Keratinocyte (primary cell): ENCODE data around the gene RAMAC. TPM values are rescaled to one million over a fixed set of nuclear protein-coding genes. Genes with fewer than 3 reads are reported as not detected.

Experiments
- DNase-seq: peaks from one replicate; pipeline ENCODE4 v3.0.0-alpha.2; 2011; ENCODE audit warnings: low read depth, missing footprints, low spot score
- FAIRE-seq: peaks from 2 replicates; lab custom pipeline; 2011; peaks lifted over from hg19 to GRCh38; lab: Jason Lieb, UNC
- H2AFZ ChIP-seq: 2 replicates; pipeline ENCODE4 v1.6.0; 2012; ENCODE audit warnings: low read length, control low read depth, inconsistent platforms; ENCODE audit not compliant: control insufficient read depth
- H3K27ac ChIP-seq: 2 replicates; pipeline ENCODE4 v1.5.1; 2011; ENCODE audit warnings: low read length; ENCODE audit not compliant: control insufficient read depth, insufficient read depth
- H3K27me3 ChIP-seq: 3 replicates; pipeline ENCODE4 v1.6.0; 2011; ENCODE audit warnings: low read length; ENCODE audit not compliant: control insufficient read depth, insufficient read depth; ENCODE audit errors: extremely low read depth
- H3K36me3 ChIP-seq, 2 experiments: 2 replicates in 1 of 2; 3 replicates in 1 of 2; pipeline ENCODE4 v1.5.1; 2011; ENCODE audit warnings: low read length in 2 of 2, mild to moderate bottlenecking in 1 of 2; ENCODE audit not compliant: control insufficient read depth in 2 of 2, insufficient read depth in 2 of 2; ENCODE audit errors: extremely low read depth in 1 of 2
- H3K4me1 ChIP-seq: 3 replicates; pipeline ENCODE4 v1.5.1; 2011; ENCODE audit warnings: low read length; ENCODE audit not compliant: control insufficient read depth, insufficient read depth; ENCODE audit errors: extremely low read depth
- H3K4me2 ChIP-seq: 3 replicates; pipeline ENCODE4 v1.6.0; 2011; ENCODE audit warnings: low read depth, low read length; ENCODE audit not compliant: control insufficient read depth, insufficient read depth; ENCODE audit errors: extremely low read depth
- H3K4me3 ChIP-seq, 3 experiments: fragments of 200-600 bp in 1 of 3; sonication (generic) in 1 of 3; 2 replicates in 2 of 3; 3 replicates in 1 of 3; pipeline ENCODE4 v1.5.1; 2011 to 2016; ENCODE audit warnings: low read length in 3 of 3, mild to moderate bottlenecking in 3 of 3, control low read depth in 2 of 3, inconsistent platforms in 1 of 3, low read depth in 1 of 3, mixed read lengths in 1 of 3, mixed run types in 1 of 3, moderate library complexity in 1 of 3; ENCODE audit not compliant: control insufficient read depth in 2 of 3, insufficient read depth in 2 of 3; ENCODE audit errors: extremely low read depth in 1 of 3
- H3K79me2 ChIP-seq: 2 replicates; pipeline ENCODE4 v1.6.0; 2012; ENCODE audit warnings: low read length; ENCODE audit not compliant: control insufficient read depth, insufficient read depth
- H3K9ac ChIP-seq: 3 replicates; pipeline ENCODE4 v1.6.0; 2011; ENCODE audit warnings: low read length; ENCODE audit not compliant: control insufficient read depth, insufficient read depth; ENCODE audit errors: extremely low read depth
- H3K9me1 ChIP-seq: 3 replicates; pipeline ENCODE4 v1.6.0; 2011; ENCODE audit warnings: low read length; ENCODE audit not compliant: control insufficient read depth, insufficient read depth; ENCODE audit errors: extremely low read depth
- H3K9me3 ChIP-seq: 2 replicates; pipeline ENCODE4 v1.5.1; 2012; ENCODE audit warnings: low read depth, low read length; ENCODE audit not compliant: control insufficient read depth
- H4K20me1 ChIP-seq: 3 replicates; pipeline ENCODE4 v1.6.0; 2011; ENCODE audit warnings: low read length; ENCODE audit not compliant: control insufficient read depth, insufficient read depth; ENCODE audit errors: extremely low read depth
- EZH2 ChIP-seq: IDR thresholded peaks from one replicate; pipeline ENCODE4 v1.6.1; 2012; ENCODE audit warnings: inconsistent platforms, mild to moderate bottlenecking, low read length, moderate library complexity
- dilution Hi-C: fragments of 300-500 bp; cut with MboI; formaldehyde crosslinking; loops from one replicate; pipeline ENCODE4 v1.7.0; 2020; ENCODE audit warnings: low sequenced_read_pairs; ENCODE audit not compliant: extremely low pct_ligation_motif_present
- polyA minus RNA-seq, 3 experiments: library from RNA; depleted of rRNA, polyadenylated mRNA; stranded (reverse); fragments of >200 nt; gene quantifications; 1 replicate in 1 of 3; 2 replicates in 1 of 3; 3 replicates in 1 of 3; pipeline ENCODE4 v1.2.3, GENCODE V29; 2011
- polyA plus RNA-seq, 5 experiments: library from polyadenylated mRNA; depleted of rRNA in 3 of 5; stranded (reverse) in 3 of 5; stranded (forward) in 1 of 5; unstranded in 1 of 5; fragments of >200 nt; gene quantifications; 1 replicate in 1 of 5; 2 replicates in 3 of 5; 3 replicates in 1 of 5; pipeline versions ENCODE4 v1.2.1 to v1.2.3, GENCODE V29; 2011 to 2012; ENCODE audit warnings: missing spikeins in 2 of 5, low read depth in 1 of 5, low replicate concordance in 1 of 5
- TF ChIP-seq, protein P1 (sequence below), 3 experiments: IDR thresholded peaks in 1 of 3; conservative IDR thresholded peaks in 1 of 3; optimal IDR thresholded peaks in 1 of 3; 2 replicates in 2 of 3; 3 replicates in 1 of 3; pipeline versions ENCODE3 to v1.5.1; 2011; ENCODE audit warnings: low read length in 3 of 3, mild to moderate bottlenecking in 3 of 3, moderate library complexity in 2 of 3, control low read depth in 1 of 3, inconsistent platforms in 1 of 3; ENCODE audit not compliant: insufficient read depth in 2 of 3; ENCODE audit errors: extremely low read depth in 1 of 3

Gene RAMAC
- 24.6 to 35.3 TPM (median 27.8 TPM) in 3 replicates for polyA plus RNA-seq
- 31.5 TPM for polyA plus RNA-seq (2011; ENCODE audit: low read depth)
- polyA plus RNA-seq (2011; cell fraction: cytosol; rRNA removed), result 20.0 and 28.7 TPM in 2 replicates
- polyA plus RNA-seq (2011; cell fraction: nucleus; rRNA removed), result 12.0 and 17.1 TPM in 2 replicates
- 24.4 and 32.8 TPM in 2 replicates for polyA plus RNA-seq (2012; ENCODE audit: low replicate concordance)
- 5.1 to 14.8 TPM (median 13.3 TPM) in 3 replicates for polyA minus RNA-seq
- 13.4 TPM for polyA minus RNA-seq (2011; cell fraction: cytosol; rRNA and poly(A)+ RNA removed)
- polyA minus RNA-seq (2011; cell fraction: nucleus; rRNA and poly(A)+ RNA removed), result 5.1 and 6.8 TPM in 2 replicates

DNA sequence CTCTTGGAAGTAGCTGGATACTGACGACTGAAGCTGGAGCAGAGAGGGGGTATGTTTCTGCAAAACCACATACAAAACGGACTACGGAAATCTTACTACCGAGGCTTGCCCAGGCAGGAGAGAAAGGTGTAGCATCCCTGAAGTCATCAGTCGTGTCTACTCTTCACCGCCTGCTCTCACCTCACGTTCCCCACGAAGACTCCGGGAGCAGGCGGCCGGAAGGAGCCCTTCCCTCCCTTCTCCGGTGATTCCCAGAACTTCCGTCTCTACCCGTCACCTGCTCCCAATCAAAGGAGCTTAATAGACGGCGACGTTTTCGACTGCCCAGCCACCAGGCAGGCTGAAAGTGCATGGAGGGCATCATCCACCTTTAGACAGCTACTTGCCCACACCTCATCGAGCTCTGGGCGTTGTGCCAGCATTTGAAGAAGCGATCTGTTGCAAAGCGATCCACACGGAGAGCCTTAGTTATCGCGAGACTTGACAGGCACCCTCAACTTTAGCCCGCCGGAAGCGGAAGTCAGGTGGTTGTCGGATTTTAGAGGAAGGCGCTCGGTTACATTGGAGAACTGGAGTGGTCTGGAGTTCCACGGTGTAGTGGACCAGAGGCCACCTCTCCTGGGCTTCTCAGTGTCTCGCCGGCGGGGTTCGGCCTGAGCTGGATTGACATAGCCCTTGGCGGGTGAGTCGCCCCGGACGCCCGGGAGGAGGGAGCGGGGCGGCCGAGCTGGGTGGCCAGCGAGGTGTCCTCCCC is at the start of gene RAMAC:
RAMAC (plus strand) TSS at position 523 of the 754 bp plus-strand sequence. CDS start 2,809 bp downstream, outside the sequence.
- Histone ChIP-seq H3K9ac (peak within 1 kb of the TSS; percentile 86), H3K9me3 (no peaks in the 10 kb centered on the region), H3K36me3 (peaks cover 2 to 8% of the 10 kb centered on the region in 2 experiments), H3K4me1 (peaks cover 11% of the 10 kb centered on the region), H3K27ac (peak within 1 kb of the TSS; percentile 66), H3K9me1 (no peaks in the 10 kb centered on the region), H3K4me3 (peak within 1 kb of the TSS; percentile 74 to 88 (median 74)), H3K4me2 (peak within 1 kb of the TSS; percentile 79), H3K27me3 (no peaks in the 10 kb centered on the region), H4K20me1 (no peaks in the 10 kb centered on the region), H3K79me2 (peaks cover 14% of the 10 kb centered on the region), H2AFZ (peak within 1 kb of the TSS; percentile 90)
- DNase-seq (peak; percentile 89), FAIRE-seq (peak; percentile 86)
- TF ChIP-seq, protein P1, sequence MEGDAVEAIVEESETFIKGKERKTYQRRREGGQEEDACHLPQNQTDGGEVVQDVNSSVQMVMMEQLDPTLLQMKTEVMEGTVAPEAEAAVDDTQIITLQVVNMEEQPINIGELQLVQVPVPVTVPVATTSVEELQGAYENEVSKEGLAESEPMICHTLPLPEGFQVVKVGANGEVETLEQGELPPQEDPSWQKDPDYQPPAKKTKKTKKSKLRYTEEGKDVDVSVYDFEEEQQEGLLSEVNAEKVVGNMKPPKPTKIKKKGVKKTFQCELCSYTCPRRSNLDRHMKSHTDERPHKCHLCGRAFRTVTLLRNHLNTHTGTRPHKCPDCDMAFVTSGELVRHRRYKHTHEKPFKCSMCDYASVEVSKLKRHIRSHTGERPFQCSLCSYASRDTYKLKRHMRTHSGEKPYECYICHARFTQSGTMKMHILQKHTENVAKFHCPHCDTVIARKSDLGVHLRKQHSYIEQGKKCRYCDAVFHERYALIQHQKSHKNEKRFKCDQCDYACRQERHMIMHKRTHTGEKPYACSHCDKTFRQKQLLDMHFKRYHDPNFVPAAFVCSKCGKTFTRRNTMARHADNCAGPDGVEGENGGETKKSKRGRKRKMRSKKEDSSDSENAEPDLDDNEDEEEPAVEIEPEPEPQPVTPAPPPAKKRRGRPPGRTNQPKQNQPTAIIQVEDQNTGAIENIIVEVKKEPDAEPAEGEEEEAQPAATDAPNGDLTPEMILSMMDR (optimal IDR thresholded peaks at IDR 0.05 in 1 of 3, IDR thresholded peaks at IDR 0.05 in 1 of 3, conservative IDR thresholded peaks at IDR 0.05 in 1 of 3; ENCODE audit: extremely low read depth in 1 of 3, insufficient read depth in 2 of 3, low read length in 3 of 3), result no peak
- TF ChIP-seq EZH2, result no peak
- dilution Hi-C loops, result no loop called here

DNA sequence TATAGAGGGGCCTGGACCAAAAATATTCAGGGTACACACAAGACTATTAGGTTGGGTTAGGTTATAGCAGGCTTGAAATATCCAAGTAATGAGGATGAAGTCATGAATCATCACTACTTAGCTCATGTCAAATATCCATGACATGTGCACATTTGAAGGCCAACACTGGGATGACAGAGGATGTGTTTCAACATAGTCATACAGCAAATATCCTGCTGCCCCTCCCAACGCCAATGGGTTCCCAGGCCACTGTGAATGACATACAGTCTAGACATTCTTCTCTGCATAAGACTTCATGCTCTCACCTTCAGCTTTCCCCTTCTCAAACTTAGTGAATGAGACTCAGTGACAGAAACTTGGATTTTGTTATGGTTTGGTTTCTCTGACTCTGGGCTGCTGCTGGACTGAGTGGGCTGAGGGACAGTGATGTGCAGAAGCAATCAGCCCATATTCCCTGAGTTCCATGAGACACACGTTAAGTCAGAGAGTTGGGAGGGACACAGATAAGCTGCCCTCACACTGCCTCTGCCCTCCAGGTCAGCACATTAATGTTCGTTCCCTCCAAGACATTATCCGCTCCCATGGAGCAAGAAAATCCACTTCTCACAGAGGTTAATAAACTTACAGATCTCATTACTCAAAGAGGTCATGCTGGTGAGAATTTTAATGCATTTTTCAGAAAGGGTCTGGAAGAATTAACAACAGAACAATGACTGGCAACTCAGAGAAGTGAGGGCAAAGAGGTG is 48.9 kb upstream of the RAMAC start:
- Histone ChIP-seq H3K36me3 (no peaks in the 10 kb centered on the region), H3K4me2 (no peak overlapping the region), H3K4me1 (peaks cover 5% of the 10 kb centered on the region), H3K9me1 (peaks cover under 1% of the 10 kb centered on the region), H3K4me3 (no peak overlapping the region), H2AFZ (no peak overlapping the region), H3K79me2 (no peaks in the 10 kb centered on the region), H3K27me3 (no peaks in the 10 kb centered on the region), H4K20me1 (peaks cover 2% of the 10 kb centered on the region), H3K27ac (no peak overlapping the region), H3K9me3 (no peaks in the 10 kb centered on the region), H3K9ac (no peak overlapping the region)
- DNase-seq, result no peak
- FAIRE-seq, result peak; percentile 60
- dilution Hi-C loops, result no loop called here
- no peak for TF ChIP-seq EZH2
- TF ChIP-seq, protein P1 (optimal IDR thresholded peaks at IDR 0.05 in 1 of 3, IDR thresholded peaks at IDR 0.05 in 1 of 3, conservative IDR thresholded peaks at IDR 0.05 in 1 of 3; ENCODE audit: extremely low read depth in 1 of 3, insufficient read depth in 2 of 3, low read length in 3 of 3), result no peak
